ENCODE data around the gene GTF3C1.
"Not testable (repeated sequence)": the region's sequence is repeated elsewhere in the genome, so short reads cannot be mapped to it uniquely, and the experiment has no call there.

GTF3C1 gene

DNA sequence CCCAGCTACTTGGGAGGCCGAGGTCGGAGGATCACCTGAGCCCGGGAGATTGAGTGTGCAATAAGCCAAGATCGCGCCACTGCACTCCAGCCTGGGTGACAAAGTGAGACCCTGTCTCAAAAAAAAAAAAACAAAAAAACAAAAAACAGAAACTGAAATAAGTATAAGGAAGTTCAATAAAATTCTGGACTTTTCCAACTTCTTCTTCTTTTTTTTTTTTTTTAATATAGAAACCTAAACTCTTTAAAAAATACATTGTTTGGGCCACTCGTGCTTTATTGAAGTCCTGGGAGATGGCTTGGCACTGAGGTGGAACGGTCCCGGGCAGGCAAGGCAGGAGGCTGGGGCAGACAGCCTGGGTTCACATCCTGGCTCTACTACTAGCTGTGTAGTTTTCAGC, 37.0 kb upstream of the GTF3C1 start:
- TF ChIP-seq POLR2A (IDR thresholded peaks at IDR 0.05; ENCODE audit: low read depth, low read length) (no peak), TAF1 (IDR thresholded peaks at IDR 0.05; ENCODE audit: low read depth, low read length) (no peak), PAX5 (IDR thresholded peaks at IDR 0.05; ENCODE audit: insufficient read depth, low read length, severe bottlenecking) (no peak), POU2F2 (IDR thresholded peaks at IDR 0.05; ENCODE audit: low read depth, low read length) (no peak), POLR2AphosphoS5 (IDR thresholded peaks at IDR 0.05; ENCODE audit: low read depth, low read length) (no peak), SPI1 (IDR thresholded peaks at IDR 0.05; ENCODE audit: low read depth, low read length) (no peak)
- no peak for FAIRE-seq
- no peak for DNase-seq (ENCODE audit: insufficient read length, low spot score)

DNA sequence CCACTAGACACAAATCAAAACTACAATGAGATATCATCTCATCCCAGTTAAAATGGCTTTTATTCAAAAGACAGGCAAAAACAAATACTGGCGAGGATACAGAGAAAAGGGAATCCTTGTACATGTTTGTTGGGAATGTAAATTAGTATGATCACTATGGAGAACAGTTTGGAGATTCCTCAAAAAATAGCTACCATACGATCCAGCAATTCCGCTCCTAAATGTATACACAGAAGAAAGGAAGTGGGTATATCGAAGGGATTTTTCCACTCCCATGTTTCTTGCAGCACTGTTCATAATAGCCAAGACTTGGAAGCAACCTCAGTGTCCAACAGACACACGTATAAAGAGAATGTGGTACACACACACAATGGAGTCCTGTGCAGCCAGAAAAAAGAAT, 35.5 kb upstream of the GTF3C1 start:
- FAIRE-seq, result no peak
- TF ChIP-seq POLR2AphosphoS5 (IDR thresholded peaks at IDR 0.05; ENCODE audit: low read depth, low read length) (no peak), SPI1 (IDR thresholded peaks at IDR 0.05; ENCODE audit: low read depth, low read length) (no peak), TAF1 (IDR thresholded peaks at IDR 0.05; ENCODE audit: low read depth, low read length) (no peak), PAX5 (IDR thresholded peaks at IDR 0.05; ENCODE audit: insufficient read depth, low read length, severe bottlenecking) (no peak), POLR2A (IDR thresholded peaks at IDR 0.05; ENCODE audit: low read depth, low read length) (no peak), POU2F2 (IDR thresholded peaks at IDR 0.05; ENCODE audit: low read depth, low read length) (no peak)
- no peak for DNase-seq (ENCODE audit: insufficient read length, low spot score)

DNA sequence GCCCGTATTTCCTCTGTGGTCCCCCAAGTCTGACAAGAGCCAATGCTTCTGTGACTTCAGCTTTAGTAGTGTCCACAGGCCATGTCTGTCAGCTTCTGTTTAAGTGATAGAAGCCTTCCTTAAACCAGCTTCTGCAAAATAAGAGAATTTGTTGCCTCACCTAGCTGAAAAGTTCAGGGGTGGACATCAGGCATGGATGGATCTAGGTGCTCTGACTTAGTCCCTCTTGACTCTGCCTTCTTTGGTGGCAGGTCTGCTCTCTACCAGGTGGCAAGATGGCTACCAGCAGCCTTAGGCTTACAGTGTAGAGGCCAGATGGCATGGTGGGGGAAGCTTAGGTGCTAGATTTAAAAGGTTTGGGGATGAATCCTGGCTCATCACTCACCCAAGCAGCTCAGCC, 33.9 kb upstream of the GTF3C1 start:
- DNase-seq (ENCODE audit: insufficient read length, low spot score), result no peak
- no peak for TF ChIP-seq POU2F2 (IDR thresholded peaks at IDR 0.05; ENCODE audit: low read depth, low read length)
- FAIRE-seq, result no peak

DNA sequence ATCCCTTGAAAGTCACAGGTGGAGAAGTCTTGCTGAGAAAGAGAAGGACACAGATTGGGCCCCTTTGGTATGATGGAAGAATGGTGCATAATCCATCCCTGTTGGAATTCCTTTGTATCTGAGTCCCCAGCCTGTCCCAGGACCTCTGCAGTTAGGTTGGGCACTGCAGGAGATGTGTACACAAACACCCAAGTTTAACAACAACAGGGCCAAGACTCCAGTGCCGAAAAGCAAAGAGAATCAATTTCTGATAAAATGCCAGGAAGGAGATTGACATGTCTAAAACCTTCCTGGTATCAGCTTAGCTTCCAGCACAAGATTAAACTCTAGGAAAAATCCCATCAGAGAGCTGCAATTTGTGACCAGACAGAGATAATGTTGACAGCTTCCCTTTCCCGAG, 33.2 kb upstream of the GTF3C1 start:
- no peak for DNase-seq (ENCODE audit: insufficient read length, low spot score)
- no peak for TF ChIP-seq SPI1 (IDR thresholded peaks at IDR 0.05; ENCODE audit: low read depth, low read length)
- FAIRE-seq, result no peak

DNA sequence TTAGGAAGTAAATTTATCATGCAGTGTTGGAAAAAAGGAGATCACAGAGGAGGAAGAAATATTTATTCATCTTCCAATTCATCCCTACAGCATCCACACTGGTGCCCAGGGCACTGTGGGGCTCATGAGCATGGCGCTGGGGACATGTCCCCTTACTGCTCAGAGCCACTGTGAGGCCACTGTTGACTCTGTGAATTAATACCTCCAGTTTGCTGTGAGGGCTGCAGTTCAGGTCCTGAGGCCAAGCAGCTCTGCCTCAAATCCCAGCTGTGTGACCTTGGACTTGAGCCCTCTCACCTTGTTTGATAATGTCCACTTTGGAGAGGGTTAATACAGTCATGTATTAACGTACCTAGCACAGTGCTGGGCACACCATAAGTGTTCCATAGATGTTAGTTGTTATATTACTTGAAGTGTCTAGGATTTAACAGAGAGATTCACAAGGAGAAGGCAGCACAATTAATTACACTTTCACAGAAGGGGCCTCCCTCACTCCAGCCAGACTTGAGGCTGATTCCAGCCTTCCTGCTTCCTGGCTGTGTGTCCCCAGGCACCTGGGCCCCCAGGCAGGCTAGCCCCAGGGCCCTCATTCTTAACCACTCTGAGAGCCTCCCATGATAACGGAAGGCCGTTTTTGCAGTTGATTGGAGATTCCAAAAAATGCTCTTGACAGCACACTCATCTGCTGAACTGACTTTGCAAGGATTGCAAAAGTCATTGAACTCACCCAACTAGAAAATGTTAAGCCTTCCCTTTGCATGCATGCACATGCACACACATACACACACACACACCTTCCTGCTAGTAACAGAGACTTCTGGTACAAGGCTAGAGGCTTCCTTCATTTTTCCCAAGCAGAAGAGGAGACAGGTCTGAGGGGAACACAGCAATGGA, 29.6 kb upstream of the GTF3C1 start:
- DNase-seq (ENCODE audit: insufficient read length, low spot score) (no peak), FAIRE-seq (no peak)
- no peak for TF ChIP-seq POLR2A (IDR thresholded peaks at IDR 0.05; ENCODE audit: low read depth, low read length)
- no peak for TF ChIP-seq POU2F2 (IDR thresholded peaks at IDR 0.05; ENCODE audit: low read depth, low read length)
- TF ChIP-seq PAX5 (IDR thresholded peaks at IDR 0.05; ENCODE audit: insufficient read depth, low read length, severe bottlenecking), result no peak
- TF ChIP-seq TAF1 (IDR thresholded peaks at IDR 0.05; ENCODE audit: low read depth, low read length), result no peak
- TF ChIP-seq SPI1 (IDR thresholded peaks at IDR 0.05; ENCODE audit: low read depth, low read length), result no peak
- no peak for TF ChIP-seq POLR2AphosphoS5 (IDR thresholded peaks at IDR 0.05; ENCODE audit: low read depth, low read length)

DNA sequence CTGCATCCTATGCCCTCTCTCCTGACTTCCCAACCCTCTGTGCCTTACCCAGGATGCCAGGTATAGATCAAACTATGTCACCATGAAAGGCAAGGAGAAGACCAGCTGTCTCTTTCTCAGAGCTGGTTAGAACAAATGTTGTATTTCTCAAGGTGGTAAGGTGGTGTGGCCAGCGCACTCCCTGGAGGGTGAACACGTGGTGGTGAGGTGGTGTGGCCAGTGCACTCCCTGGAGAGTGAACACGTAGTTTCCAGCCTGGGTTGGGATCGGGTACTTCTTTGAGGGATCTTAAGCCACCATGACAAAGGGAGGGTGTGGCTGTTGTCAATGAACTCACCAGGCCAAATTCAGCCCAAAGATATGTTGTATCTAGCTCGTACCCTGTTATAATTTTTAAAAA, 27.0 kb upstream of the GTF3C1 start:
- TF ChIP-seq POLR2A (IDR thresholded peaks at IDR 0.05; ENCODE audit: low read depth, low read length) (no peak), PAX5 (IDR thresholded peaks at IDR 0.05; ENCODE audit: insufficient read depth, low read length, severe bottlenecking) (no peak), TAF1 (IDR thresholded peaks at IDR 0.05; ENCODE audit: low read depth, low read length) (no peak), POLR2AphosphoS5 (IDR thresholded peaks at IDR 0.05; ENCODE audit: low read depth, low read length) (no peak), POU2F2 (IDR thresholded peaks at IDR 0.05; ENCODE audit: low read depth, low read length) (no peak), SPI1 (IDR thresholded peaks at IDR 0.05; ENCODE audit: low read depth, low read length) (no peak)
- no peak for FAIRE-seq
- DNase-seq (ENCODE audit: insufficient read length, low spot score), result no peak

DNA sequence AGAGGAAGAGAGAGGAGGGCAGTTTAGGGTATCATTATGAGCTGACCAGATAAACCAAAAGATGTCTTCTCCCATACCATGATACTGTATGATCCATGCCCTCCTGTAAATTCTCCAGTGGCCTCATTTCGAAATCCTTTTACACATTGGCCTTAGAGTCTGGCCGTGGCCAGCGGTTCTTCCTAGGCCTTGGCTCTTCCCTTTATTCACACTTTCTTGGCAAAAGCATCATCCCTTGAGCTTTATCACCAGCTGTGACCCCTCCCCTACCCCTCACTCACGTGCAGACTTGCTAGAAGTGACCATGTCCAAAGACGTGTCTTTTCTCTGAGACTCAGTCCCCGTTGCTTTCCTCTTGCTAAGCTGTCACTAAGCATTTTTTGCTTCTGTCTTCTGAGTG, 23.0 kb upstream of the GTF3C1 start:
- FAIRE-seq (no peak), DNase-seq (ENCODE audit: insufficient read length, low spot score) (no peak)
- TF ChIP-seq POLR2AphosphoS5 (IDR thresholded peaks at IDR 0.05; ENCODE audit: low read depth, low read length), result no peak
- no peak for TF ChIP-seq TAF1 (IDR thresholded peaks at IDR 0.05; ENCODE audit: low read depth, low read length)
- TF ChIP-seq POLR2A (IDR thresholded peaks at IDR 0.05; ENCODE audit: low read depth, low read length), result no peak
- TF ChIP-seq SPI1 (IDR thresholded peaks at IDR 0.05; ENCODE audit: low read depth, low read length), result no peak
- no peak for TF ChIP-seq PAX5 (IDR thresholded peaks at IDR 0.05; ENCODE audit: insufficient read depth, low read length, severe bottlenecking)
- TF ChIP-seq POU2F2 (IDR thresholded peaks at IDR 0.05; ENCODE audit: low read depth, low read length), result no peak

DNA sequence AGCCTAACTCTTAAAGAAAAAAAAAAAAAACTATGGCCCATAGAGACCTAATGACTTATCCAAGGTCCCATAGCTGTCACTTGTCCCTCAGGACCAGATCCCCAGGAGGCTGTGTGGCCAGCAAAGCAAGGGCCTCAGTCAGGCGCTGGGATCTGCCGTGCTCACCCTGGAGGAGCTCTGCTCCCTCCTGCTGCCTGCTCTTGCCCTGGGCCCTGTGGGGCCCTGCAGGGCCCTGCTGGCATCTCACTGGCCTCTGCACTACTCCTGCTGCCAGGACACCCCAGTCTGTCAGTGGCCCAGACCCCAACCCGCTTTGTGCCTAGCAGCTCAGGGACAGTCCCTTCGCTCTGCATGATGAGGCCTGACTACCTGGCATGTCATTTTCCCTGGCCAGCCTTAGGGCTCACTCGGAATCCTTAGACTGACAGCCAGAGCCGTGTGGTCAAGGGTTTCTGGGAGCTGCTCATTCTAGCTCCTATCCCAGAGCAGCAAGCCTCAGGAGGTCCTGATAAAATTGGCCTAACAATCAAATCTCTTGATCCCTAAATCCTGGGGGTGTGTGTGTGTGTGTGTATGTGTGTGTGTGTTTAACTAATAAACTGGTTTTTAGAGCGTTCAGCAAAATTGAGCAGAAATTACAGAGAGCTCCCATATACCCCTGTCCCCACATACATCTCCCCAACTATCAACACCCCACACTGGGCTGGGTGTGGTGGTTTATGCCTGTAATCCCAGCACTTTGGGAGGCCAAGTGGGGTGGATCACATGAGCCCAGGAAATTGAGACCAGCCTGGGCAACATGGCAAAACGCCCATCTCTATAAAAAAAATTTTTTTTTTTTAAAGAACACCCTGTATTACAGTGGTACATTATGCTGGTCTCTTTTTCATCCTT, 22.0 kb upstream of the GTF3C1 start:
- DNase-seq (ENCODE audit: insufficient read length, low spot score), result no peak
- TF ChIP-seq POU2F2 (IDR thresholded peaks at IDR 0.05; ENCODE audit: low read depth, low read length), result no peak
- TF ChIP-seq SPI1 (IDR thresholded peaks at IDR 0.05; ENCODE audit: low read depth, low read length), result no peak
- FAIRE-seq, result no peak

DNA sequence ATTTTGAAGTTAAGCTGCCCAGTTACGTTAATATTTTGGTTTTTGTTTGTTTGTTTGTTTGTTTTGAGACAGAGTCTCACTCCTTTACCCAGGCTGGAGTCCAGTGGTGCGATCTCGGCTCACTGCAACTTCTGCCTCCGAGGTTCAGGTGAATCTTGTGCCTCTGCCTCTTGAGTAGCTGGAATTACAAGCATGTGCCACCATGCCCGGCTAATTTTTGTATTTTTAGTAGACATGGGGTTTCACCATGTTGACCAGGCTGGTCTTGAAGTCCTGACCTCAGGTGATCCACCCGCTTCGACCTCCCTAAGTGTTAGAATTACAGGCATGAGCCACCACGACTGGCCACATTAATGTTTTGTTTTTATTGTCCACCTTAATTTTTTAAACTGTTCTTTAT, 21.3 kb upstream of the GTF3C1 start:
- not testable (repeated sequence) for FAIRE-seq; DNase-seq (ENCODE audit: insufficient read length, low spot score)

DNA sequence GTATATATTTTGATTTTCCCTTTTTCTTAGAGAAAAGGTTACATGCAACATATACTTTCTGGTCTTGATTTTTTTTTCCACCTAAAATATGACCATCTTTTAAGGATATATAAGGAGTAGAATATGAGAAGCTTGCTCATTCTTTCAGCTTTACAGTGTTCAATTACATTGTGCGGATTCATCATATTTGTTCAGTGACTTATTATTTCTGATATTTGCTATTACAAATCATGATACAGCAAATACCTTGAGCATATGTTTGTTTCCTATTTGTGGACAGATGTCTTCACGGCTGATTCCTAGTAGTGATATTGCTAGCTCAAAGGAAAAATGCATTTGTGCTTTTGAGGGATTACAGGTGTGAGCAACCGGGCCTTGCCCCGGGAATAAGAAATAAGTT, 18.4 kb upstream of the GTF3C1 start:
- TF ChIP-seq POLR2AphosphoS5 (IDR thresholded peaks at IDR 0.05; ENCODE audit: low read depth, low read length), result no peak
- TF ChIP-seq TAF1 (IDR thresholded peaks at IDR 0.05; ENCODE audit: low read depth, low read length), result no peak
- no peak for TF ChIP-seq POU2F2 (IDR thresholded peaks at IDR 0.05; ENCODE audit: low read depth, low read length)
- TF ChIP-seq POLR2A (IDR thresholded peaks at IDR 0.05; ENCODE audit: low read depth, low read length), result no peak
- TF ChIP-seq SPI1 (IDR thresholded peaks at IDR 0.05; ENCODE audit: low read depth, low read length), result no peak
- TF ChIP-seq PAX5 (IDR thresholded peaks at IDR 0.05; ENCODE audit: insufficient read depth, low read length, severe bottlenecking), result no peak
- DNase-seq (ENCODE audit: insufficient read length, low spot score) (no peak), FAIRE-seq (no peak)
